GM19240 (cell line): ENCODE measurements around the gene ARL5B.

Experiments
- DNase-seq: peaks from one replicate; pipeline ENCODE4 v3.0.0; 2011; ENCODE audit warnings: low spot score; ENCODE audit not compliant: insufficient read length

The ARL5B gene

GRCh38 chr10:18699849-18700840 lies 40.9 kb downstream of the ARL5B start:
- DNase-seq: no peak

GRCh38 chr10:18703521-18703920 lies 44.3 kb downstream of the ARL5B start:
- DNase-seq: no peak

DNA sequence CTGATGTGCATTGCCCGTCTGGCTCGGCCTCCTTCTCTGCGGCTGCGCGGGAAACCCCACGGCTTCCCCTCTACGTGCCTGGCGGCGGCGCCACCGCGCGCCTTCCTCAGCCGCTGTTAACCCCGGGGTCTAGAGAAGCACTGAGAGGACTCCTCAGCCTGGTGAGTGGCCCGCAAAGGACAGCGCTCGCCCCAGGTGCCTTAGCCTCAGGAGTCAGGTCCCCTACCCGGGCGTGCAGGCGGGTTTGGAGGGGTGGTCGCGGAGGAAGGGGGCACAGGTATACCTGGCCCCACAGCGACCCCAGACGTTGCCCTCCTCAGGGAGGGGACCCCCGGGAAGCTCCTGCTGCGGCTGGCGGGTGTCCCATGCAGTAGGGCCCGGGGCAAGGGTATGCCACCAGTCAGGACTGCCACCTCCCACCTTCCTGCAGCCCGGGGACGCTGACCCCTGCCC lies 51.0 kb downstream of the ARL5B start:
- no peak for DNase-seq

- no peak for DNase-seq
Observed at GRCh38 chr10:18713077-18713476, 53.8 kb downstream of the ARL5B start.

GRCh38 chr10:18718991-18719390 lies 59.8 kb downstream of the ARL5B start:
- DNase-seq: no peak

- no peak for DNase-seq
Observed at GRCh38 chr10:18719811-18720210, 60.6 kb downstream of the ARL5B start.

- DNase-seq: no peak
Observed at GRCh38 chr10:18721067-18721466, 61.8 kb downstream of the ARL5B start.

GRCh38 chr10:18723801-18724200 lies 64.6 kb downstream of the ARL5B start:
- no peak for DNase-seq
